NCI-H1105 treated with DMSO at 0.1 percent for 48 hours (cell line): ENCODE results near the gene NFX1.
"Not testable (repeated sequence)": the region's sequence is repeated elsewhere in the genome, so short reads cannot be mapped to it uniquely, and the experiment has no call there.

Experiments
- DNase-seq: peaks from one replicate; lab custom pipeline; 2025; lab: John Stamatoyannopoulos, UW

Gene NFX1

DNA sequence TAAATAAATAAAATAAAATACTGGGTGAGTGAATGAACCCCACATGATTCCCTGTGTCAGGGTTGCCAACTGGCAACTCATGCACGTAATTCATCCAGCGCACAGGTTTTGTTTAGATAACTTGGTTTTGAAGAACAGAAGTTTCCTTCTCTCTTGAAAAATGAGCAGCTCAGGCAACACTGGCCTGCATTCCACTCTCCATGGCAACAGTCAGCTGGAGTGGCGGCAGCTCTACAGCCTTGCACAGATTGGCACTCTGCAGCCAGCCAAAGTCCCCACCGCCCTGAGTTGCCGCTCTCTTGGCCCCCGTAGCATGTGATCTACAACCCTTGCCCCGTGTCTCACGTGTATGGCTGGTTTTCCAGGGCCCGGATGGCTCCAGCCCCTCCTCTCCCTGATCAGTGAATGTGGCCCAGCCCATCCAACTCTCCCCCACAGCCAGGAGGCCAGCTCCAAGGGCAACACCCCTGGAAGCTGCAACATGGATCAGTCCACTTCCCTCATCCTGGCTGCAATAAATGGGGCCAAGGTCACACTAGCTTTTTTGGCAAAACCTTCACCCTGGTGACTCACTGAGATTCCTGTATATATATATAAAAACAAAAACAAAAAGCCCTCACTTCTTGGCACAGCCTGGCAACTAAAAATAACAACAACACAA, 100.9 kb downstream of the NFX1 start:
- DNase-seq: peak; percentile 52

GRCh38 chr9:33392591-33393021, 102.3 kb downstream of the NFX1 start:
- not testable (repeated sequence) for DNase-seq

- no peak for DNase-seq
Measured at GRCh38 chr9:33393581-33393980, 103.3 kb downstream of the NFX1 start.

- DNase-seq: not testable (repeated sequence)
Measured at GRCh38 chr9:33393986-33394385, 103.7 kb downstream of the NFX1 start.

DNA sequence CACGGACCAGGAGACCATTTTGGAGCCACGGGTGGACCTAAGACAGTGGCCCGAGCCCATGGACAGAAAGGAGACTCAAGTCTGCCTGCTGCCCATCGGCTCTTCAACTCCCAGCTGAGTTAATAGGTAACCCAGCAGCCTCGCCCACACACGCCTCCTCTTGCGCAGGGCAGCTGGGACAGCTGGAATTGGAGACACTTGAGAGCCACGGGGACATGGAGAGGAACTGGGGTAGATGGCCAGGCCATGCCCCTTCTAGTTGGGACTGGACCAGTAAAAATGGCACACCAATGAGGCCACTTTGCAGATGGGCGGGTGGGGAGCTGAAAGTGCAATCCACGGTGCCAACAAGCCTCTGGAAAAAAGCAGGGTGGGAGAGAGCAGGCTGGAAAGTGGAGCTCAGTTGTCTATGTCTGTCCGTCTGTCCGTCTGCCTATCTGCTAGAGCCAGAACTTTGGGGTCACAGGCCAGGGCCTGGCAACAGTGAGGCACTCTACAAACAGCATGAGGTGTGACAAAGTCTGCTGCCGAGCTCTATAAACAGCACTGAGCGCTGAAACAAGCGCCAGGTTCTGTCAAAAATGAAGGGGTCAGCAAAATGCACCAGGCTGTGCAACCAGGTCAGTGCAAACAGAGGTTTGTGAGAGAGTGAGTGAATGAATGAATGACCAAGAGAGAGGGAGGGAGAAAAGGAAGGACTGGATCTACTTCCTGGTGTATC, 105.0 kb downstream of the NFX1 start:
- DNase-seq: not testable (repeated sequence)

DNA sequence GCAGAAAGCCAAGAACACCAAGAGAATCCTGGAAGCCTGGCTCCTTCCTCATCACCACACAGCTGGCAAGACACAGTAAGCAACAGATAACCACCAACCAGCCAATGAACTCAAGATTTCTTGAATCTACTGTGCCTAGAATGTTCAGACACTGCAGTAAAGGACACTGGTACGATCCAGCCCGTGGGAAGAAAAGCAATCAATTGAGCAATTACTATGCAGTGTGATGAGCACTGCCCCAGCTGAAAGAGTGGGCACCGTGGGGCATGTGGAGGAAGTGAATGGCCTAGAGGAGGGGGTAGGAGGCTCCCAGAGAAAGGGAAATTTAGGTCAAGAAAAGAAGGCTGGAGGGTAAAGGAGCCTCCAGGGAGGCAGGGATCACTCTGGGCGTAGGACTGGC, 107.5 kb downstream of the NFX1 start:
- DNase-seq: not testable (repeated sequence)

DNA sequence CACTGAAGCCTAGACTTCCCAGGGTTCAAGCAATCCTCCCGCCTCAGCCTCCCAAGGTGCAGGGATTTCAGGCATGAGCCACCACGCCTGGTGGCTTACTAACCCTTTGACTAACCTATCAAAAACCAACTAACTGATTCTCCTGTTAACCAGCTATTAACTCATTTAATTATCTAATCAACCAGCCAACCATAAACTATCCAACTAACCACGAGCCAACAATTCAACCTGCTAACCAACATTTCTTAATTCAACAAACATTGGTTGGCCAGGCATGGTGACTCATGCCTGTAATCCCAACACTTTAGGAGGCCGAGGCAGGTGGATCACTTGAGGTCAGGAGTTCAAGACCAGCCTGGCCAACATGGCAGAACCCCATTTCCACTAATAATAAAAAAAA, 108.7 kb downstream of the NFX1 start:
- not testable (repeated sequence) for DNase-seq

DNA sequence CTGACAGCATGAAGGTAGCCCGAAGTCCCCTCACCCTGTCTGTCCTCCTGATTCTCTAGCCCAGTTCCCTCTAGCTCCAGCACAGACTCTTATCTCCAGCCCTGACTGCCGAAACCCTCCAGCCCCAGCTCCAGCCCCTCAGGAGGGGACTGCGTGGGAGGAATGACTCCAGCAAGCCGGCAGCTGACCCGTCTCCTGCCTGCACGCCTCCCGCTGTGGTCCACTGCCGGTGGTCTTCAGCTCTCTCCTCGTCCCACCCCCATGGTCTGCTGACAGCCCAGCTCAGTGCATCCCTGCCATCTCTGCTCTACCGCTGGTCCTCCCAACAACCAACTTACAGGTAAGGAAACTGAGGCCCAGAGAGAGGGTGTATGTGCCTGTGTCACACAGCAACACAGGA, 111.5 kb downstream of the NFX1 start:
- DNase-seq: not testable (repeated sequence)

GRCh38 chr9:33402371-33402770, 112.1 kb downstream of the NFX1 start, which contains the start of gene AQP7:
TSS of gene AQP7 (minus strand) at chr9:33402568. CDS start at chr9:33401262, 1,306 bp downstream.
- not testable (repeated sequence) for DNase-seq

- DNase-seq: no peak
Measured at GRCh38 chr9:33403941-33404787, 113.8 kb downstream of the NFX1 start.

DNA sequence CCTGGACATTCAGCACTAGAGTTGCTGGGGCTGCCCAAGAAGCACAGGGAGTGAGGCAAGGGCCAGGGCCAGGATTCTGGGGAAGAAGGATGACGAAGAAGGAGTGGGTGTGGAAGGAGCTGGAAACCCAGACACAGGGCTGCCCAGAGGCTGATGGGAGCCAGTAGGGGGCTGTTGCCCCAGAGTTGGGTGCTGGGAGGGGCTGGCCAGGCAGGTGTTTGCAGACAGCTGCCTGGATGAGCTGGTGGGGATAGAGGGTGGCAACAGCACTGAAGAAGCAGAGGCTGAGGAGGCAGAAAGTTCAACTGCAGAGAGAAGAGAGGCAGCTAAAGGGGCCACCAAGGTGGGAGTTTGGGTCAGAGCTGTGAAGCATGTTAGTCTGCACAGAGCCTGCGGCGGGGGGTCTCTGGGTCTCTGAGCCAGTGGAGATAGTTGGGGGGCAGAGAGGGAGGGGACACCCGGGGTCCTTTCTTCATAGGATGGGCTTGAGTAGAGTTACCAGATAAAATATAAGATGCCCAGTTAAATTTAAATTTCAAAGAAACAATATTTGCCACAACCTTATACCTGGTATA, 114.6 kb downstream of the NFX1 start:
- no peak for DNase-seq

GRCh38 chr9:33407061-33407460, 116.7 kb downstream of the NFX1 start:
- no peak for DNase-seq

GRCh38 chr9:33408087-33408486, 117.8 kb downstream of the NFX1 start:
- no peak for DNase-seq

DNA sequence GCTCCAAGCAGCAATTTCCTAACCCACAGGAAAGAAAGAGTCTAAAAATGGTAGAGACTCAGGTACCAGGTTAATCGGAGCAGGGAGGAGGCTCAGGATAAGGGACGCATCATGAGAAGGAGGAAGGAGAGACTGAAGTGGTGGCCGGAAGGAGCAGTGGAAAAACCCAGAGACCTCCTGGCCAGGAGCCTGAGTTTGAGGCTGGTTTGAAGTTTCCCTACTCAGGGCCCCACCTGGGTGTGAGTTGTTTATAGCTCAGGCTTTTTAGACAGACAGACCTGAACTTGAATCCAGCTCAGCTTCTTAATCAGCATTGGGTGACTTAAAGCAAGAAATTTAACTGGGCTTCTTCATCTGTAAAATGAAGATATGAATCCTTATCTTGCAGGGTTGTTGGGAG, 124.0 kb downstream of the NFX1 start:
- DNase-seq: no peak

DNA sequence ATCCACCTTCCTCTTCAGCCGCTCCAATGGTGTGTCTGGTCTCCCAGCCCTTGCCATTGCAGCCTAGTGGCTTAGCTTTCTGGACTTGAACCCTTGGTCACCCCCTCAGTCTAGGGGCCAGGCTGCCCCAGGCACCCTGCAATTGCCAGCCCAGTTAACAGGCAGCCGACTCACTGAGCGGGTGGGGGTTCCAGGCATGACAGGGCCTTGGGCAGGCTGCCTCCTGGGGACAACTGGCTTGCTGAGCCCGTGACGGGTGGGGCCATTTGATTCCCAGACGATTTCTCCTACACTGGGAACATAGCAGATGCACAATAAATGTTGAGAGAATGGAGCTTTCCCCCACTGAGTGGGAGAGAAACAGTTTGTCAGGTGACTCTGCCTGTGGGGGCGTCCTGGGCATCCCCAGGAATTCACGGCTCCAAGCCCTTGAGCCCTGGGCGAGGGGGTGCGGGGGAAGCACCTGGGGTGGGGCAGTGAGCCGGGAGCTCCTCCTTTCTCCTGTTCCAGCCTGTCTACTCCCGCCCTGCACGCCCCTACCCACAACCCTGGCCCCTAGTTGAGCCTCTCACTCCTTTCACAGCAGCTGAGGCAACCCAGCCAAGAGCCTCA, 124.7 kb downstream of the NFX1 start:
- DNase-seq: no peak

DNA sequence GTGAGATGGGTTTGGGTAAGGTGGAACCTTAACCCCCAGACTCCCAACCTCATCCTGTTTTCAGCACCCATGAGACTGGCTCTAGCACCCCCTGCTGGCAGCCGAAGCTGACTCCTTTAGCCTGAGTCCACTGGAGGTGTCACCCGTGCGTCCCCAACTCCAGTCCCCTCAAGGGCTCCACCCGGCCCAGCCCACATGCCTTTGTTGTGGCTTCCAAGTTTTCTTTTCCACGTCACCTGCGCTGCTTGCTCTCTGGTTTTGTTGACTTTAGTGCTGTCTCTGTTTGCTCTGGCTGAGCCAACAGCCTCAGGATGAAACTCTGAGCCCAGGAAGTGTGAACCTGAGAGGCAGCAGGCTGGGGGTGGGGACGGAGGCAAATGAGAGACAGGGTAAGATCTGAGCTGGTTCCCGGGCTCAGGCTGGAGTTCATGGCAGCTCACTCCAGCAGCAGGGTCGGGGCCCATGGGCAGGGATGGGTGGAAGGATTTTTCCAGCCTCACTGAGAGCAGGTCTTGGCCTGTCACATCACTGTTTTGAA, 125.3 kb downstream of the NFX1 start:
- peak; percentile 39 for DNase-seq

- no peak for DNase-seq
Measured at GRCh38 chr9:33416996-33417395, 126.7 kb downstream of the NFX1 start.

- no peak for DNase-seq
Measured at GRCh38 chr9:33418090-33418489, 127.8 kb downstream of the NFX1 start.

DNA sequence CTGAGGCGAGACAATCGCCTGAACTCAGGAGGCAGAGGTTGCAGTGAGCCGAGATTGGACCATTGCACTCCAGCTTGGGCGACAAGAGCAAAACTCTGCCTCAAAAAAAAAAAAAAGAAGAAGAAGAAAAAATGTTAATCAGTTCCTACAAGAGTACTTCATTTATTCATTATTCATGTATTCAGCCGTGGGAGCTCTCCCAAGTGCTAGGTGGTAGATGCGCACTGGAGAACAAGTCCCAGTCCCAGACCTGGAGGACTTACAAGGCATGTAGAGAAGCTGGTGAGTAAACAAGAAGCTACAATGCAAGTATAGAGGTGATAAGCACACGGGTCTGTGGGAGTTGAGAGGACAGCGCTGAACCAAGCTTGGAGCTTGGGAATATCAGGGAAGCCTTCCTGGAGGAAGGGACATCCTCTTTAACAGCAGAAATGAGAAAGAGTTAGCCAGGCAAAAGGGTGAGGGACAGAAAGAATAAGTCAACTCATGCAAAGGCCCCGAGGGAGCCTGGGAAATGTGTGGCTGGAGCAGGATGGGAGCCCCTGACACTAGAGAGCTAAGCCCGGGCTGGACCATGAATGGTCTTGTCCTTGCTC, 129.5 kb downstream of the NFX1 start:
- no peak for DNase-seq
